AG09319 (cell line): Measurements from ENCODE around the gene MGLL.

Experiments used
- DNase-seq: peaks from one replicate; pipeline ENCODE4 v3.0.0-alpha.2; 2010; ENCODE audit warnings: low read depth; ENCODE audit errors: extremely low read depth
- CTCF ChIP-seq: IDR thresholded peaks from 2 replicates; pipeline ENCODE4 v1.5.1; 2011; ENCODE audit warnings: low read depth, mild to moderate bottlenecking, inconsistent platforms, low read length, moderate library complexity

Gene MGLL

GRCh38 chr3:127784865-127785710 is 37.2 kb downstream of the MGLL start:
- no peak for DNase-seq
- TF ChIP-seq CTCF = no peak

- no peak for TF ChIP-seq CTCF
- DNase-seq = no peak
Measured at GRCh38 chr3:127784283-127784682, 38.0 kb downstream of the MGLL start.

- no peak for TF ChIP-seq CTCF
- no peak for DNase-seq
Measured at GRCh38 chr3:127783642-127784160, 38.6 kb downstream of the MGLL start.

DNA sequence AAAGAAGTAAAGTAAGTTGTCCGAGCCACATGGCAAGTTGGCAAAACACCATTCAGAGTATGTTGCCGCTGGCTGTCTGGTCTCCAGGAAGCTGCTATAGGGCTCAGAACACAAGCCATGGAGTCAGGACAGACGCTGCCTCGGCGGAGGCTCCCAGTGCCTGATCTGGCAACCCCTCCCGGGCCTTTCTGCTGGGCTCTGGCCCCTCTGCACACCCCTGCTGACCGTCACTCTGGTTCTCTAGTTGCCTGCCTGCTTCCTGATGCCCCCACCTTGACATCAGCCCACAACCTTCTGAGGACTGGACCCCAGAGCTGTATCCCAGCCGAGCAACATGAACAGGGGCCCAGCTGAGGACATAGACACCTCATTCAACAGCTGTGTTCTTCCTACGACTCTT is 39.1 kb downstream of the MGLL start:
- no peak for TF ChIP-seq CTCF
- DNase-seq = no peak

DNA sequence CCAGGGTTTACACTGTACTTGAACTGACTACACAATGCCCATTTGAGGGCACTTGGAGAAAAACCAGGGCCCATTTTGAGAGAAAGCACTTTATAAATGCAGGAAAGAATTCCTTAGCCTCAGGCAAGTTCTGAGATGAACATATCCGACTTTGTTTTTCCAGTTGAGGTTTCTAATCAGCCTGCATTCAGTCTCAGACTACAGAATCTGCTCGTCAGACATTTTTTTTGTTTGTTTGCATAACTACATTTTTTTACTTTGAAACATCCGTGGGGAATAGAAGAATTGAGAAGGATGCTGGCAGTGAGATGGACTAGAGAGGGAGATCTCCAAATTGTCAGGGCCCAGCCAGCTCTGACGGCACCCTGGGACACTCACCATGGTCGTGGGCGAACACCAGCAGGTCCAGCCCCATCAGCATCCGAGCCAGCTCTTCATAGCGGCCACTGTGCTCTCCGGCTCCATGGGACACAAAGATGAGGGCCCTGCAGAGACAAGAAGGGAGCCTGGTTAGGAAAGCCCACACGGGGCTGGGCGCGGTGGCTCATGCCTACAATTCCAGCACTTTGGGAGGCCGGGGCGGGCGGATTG is 40.8 kb downstream of the MGLL start:
- TF ChIP-seq CTCF = no peak
- peak; percentile 77 for DNase-seq

DNA sequence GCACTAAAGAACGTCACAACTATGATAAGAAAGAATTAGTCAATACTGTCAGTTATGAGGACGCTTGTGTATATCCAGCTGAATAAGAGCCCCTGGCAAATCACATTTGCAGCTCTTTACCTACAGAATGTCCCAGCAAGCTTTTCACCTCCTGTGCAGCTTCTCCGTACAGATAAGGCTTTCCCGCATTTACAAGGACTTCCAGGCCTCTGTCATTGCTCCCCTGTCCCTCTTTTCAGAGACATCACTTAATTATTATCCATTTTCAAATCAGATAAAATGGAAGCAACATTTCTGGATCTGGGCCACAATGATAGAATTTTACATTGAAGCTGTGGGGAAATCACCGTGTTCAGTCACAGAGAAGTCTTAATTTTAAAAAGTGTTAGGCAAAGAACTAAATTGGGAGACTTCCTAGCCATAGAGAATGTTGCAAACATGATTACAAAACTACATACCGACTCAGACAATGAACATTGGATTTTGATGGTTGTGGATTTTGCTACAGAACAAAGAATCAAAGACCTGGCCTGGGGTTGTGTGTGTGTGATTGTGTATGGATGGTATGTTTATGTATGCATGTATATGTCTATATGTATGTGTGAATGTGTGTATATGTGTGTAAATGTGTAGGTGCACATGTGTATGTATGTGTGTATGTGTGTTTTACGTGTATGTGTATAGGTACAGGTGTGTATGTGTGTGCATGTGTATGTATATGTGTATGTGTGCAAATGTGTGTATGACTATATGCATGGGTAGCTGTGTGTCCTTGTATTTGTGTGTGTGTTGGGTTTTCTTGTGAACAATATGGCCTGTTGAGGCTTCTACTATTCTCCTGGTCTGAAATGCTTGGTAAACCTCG is 41.5 kb downstream of the MGLL start:
- DNase-seq = no peak
- no peak for TF ChIP-seq CTCF
